ENCODE data around the gene ADI1.
"Not testable (repeated sequence)": the region's sequence is repeated elsewhere in the genome, so short reads cannot be mapped to it uniquely, and the experiment has no call there.

ADI1 gene

GRCh38 chr2:3460831-3461800 lies 58.2 kb downstream of the ADI1 start:
- peak; percentile 18 for DNase-seq

GRCh38 chr2:3460156-3460555 lies 59.2 kb downstream of the ADI1 start:
- no peak for DNase-seq

- peak; percentile 23 for DNase-seq
Observed at GRCh38 chr2:3459185-3460015, 59.9 kb downstream of the ADI1 start.

- DNase-seq, result no peak
Observed at GRCh38 chr2:3458396-3459184, 60.7 kb downstream of the ADI1 start.

- DNase-seq, result no peak
Observed at GRCh38 chr2:3457524-3458395, 61.6 kb downstream of the ADI1 start.

DNA sequence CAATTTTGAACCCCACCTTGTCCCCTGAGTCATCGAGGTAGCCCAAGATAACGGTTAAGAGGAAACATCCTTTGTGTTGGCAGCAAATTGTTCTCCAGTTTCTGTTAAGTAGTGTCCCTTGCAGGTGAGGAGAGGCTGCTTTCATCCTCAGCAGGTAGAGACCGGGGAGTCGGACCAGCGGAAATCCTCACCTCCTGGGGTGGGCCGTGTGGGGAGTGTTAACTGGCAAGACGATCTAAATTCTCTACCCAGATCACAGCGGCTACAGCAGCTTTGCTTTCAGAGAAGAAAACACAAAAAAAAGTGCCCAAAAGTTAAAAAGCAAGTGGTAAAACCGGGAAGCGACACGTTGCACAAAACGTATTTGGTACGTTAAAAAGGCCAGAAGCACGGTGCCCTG lies 63.2 kb downstream of the ADI1 start:
- no peak for DNase-seq

GRCh38 chr2:3454802-3455201 lies 64.5 kb downstream of the ADI1 start:
- DNase-seq, result no peak

DNA sequence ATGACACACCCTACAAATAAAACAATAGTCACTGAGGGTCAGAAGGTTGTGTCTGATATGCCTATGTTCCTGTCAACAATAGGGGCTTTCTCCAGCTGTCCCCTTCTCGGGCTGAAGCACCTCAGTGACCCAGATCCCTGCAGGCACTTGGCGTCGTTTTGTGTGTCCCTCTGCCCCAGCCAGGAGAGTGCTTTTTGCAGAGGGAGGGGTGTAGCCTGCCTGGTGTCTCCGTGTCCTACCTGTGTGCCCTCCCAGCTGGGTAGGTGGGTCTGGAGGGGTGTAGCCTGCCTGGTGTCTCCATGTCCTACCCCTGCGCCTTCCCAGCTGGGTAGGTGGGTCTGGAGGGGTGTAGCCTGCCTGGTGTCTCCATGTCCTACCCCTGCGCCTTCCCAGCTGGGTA lies 65.3 kb downstream of the ADI1 start:
- DNase-seq, result not testable (repeated sequence)

- no peak for DNase-seq
Observed at GRCh38 chr2:3453190-3453999, 65.9 kb downstream of the ADI1 start.

- DNase-seq, result no peak
Observed at GRCh38 chr2:3451926-3452671, 67.2 kb downstream of the ADI1 start.

GRCh38 chr2:3451169-3451568 lies 68.2 kb downstream of the ADI1 start:
- DNase-seq, result peak; percentile 66

DNA sequence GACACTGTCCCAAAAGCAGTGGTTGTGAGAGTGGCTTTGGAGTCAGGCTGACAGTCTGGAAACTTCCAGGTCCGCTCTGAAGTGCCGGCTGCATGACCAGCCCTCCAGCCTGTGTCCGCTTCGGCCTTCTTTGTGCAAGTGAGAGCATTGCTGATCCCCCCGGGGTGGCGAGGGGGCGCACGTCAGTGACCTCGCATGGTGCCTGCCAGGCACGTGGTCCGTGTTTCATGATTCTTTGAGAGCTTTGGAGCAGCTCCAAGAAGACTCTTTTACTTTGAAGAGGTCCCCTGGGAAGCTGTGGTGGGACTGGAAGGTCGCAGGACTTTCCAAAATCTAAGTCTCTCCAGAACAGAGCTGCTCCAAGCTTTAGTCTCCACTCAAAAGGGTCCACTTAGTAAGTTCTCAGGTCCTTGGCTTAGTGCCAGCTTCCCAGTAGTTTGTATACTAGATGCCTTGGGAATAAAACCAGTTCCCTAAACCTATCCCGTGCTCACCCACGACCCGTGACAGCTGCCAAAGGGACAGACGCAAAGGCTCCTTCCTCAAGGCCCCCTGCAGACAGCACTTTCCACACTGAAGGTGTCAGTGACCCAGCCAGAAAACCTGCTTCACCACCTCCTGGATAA lies 68.8 kb downstream of the ADI1 start:
- peak; percentile 93 for DNase-seq

GRCh38 chr2:3449936-3450335 lies 69.4 kb downstream of the ADI1 start:
- DNase-seq, result no peak

DNA sequence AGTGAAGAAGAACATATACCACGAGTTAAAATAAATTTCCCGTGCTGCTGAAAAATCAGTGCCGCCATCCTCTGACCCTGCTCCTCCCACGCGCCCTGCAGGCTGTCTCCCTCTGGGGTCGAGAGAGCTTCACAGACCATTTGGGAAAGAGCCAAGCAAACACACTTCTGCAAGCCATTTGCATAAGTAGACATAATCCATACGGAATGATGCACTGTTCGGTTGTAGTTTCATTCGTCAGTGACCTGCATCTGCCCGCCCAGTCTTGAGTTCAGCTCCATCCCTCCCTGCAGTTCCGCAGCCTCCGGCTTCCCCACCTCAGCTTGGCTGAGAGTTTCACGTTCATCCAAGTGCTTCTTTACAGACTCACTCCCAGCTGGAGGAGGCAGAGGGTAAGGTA lies 70.2 kb downstream of the ADI1 start:
- DNase-seq, result peak; percentile 88

GRCh38 chr2:3448441-3448911 lies 70.9 kb downstream of the ADI1 start:
- peak; percentile 86 for DNase-seq

DNA sequence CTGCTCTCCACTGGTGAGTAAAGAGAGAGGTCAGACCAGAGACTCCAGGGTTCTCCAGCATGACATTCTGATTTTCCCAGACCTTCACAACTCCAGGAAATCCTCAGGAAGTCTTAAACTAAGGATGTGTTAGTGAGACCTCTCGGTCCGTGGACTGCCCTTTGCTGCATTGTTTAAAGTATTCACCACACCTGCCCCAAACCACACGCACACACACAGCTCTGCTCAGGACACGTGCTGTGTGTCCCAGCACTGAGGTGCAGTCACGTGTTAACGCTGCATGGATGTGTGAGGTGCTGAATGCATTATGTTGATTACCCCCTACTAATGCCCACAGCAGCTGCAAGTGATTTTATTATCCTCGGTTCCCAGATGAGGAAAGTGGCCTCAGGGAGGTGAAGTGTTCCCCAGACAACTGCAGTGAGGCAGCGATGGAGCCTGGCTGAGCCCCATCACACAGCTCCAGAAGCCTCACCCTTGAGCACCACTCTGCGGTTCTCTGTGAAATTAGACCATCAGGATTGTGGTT lies 71.5 kb downstream of the ADI1 start:
- DNase-seq, result peak; percentile 86
